ENCODE measurements around the gene E2F8. TPM values are rescaled to one million over a fixed set of nuclear protein-coding genes. Genes with fewer than 3 reads are reported as not detected.

E2F8 gene
- total and polyA plus RNA-seq, 9 of the 15 experiments (the other 6 are each of a cell fraction or from before 2014, with no cell fraction given), result 6.9 to 23.6 (median 12.1) TPM

DNA sequence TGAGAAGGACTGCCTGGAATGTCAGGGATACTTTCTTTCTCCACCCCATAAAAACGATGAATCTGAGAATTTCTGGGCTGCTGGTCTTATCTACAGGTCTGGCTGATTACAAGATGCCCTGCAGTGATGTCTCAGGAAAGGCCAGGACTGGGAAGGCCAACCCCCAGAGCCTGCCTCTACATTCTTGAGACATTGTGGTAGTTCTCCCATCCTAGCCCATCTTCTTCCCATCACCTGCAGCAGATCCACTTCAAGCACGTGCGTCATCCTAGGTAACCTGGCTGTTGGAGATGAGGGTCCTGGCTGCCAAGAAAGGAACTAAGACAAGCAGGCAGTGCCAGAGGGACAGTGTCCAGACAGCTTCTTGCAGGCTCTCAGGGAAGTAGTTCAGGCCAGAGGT is 44.1 kb upstream of the E2F8 start (continued):
- TF ChIP-seq ZNF407 (IDR thresholded peaks at IDR 0.05; ENCODE audit: low read depth) (no peak), SREBF1 (IDR thresholded peaks at IDR 0.05; ENCODE audit: borderline replicate concordance, low read depth, low read length) (no peak), BHLHE40 (IDR thresholded peaks at IDR 0.05; ENCODE audit: low read length) (no peak), DNMT1 (IDR thresholded peaks at IDR 0.05) (no peak), ZC3H11A (IDR thresholded peaks at IDR 0.05; ENCODE audit: low read depth, low read length) (no peak), CREB3 (tag; conservative IDR thresholded peaks at IDR 0.05; ENCODE audit: low read depth) (no peak), E2F5 (CRISPR knock-in tag; IDR thresholded peaks at IDR 0.05) (no peak), ZNF184 (CRISPR knock-in tag; IDR thresholded peaks at IDR 0.05) (no peak), NFIX (CRISPR knock-in tag; IDR thresholded peaks at IDR 0.05; ENCODE audit: low read depth) (no peak)
- TF ChIP-seq, protein P1, sequence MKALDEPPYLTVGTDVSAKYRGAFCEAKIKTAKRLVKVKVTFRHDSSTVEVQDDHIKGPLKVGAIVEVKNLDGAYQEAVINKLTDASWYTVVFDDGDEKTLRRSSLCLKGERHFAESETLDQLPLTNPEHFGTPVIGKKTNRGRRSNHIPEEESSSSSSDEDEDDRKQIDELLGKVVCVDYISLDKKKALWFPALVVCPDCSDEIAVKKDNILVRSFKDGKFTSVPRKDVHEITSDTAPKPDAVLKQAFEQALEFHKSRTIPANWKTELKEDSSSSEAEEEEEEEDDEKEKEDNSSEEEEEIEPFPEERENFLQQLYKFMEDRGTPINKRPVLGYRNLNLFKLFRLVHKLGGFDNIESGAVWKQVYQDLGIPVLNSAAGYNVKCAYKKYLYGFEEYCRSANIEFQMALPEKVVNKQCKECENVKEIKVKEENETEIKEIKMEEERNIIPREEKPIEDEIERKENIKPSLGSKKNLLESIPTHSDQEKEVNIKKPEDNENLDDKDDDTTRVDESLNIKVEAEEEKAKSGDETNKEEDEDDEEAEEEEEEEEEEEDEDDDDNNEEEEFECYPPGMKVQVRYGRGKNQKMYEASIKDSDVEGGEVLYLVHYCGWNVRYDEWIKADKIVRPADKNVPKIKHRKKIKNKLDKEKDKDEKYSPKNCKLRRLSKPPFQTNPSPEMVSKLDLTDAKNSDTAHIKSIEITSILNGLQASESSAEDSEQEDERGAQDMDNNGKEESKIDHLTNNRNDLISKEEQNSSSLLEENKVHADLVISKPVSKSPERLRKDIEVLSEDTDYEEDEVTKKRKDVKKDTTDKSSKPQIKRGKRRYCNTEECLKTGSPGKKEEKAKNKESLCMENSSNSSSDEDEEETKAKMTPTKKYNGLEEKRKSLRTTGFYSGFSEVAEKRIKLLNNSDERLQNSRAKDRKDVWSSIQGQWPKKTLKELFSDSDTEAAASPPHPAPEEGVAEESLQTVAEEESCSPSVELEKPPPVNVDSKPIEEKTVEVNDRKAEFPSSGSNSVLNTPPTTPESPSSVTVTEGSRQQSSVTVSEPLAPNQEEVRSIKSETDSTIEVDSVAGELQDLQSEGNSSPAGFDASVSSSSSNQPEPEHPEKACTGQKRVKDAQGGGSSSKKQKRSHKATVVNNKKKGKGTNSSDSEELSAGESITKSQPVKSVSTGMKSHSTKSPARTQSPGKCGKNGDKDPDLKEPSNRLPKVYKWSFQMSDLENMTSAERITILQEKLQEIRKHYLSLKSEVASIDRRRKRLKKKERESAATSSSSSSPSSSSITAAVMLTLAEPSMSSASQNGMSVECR (CRISPR knock-in tag; IDR thresholded peaks at IDR 0.05), result no peak

All from K562 (cell line).